Measurements from ENCODE around the gene DNAH17. TPM values are rescaled to one million over a fixed set of nuclear protein-coding genes. Genes with fewer than 3 reads are reported as not detected.

Gene DNAH17
- total RNA-seq, 1 experiment from 2014 or later: 0.23 TPM

- POLR2A ChIA-PET: no interaction called here
- CTCF ChIA-PET: no interaction called here
- DNase-seq: no peak
- Histone ChIP-seq H3K4me1 (no peaks in the 10 kb centered on the region), H3K27me3 (replicated peaks; ENCODE audit: control insufficient read depth, insufficient read depth, low read length) (no peaks in the 10 kb centered on the region; the same call in 1 of the 2 replicates), H3K9me3 (no peaks in the 10 kb centered on the region), H3K36me3 (ENCODE audit: control insufficient read depth, insufficient read depth, low read length) (no peaks in the 10 kb centered on the region), H3K4me3 (ENCODE audit: low read depth, low read length) (no peak overlapping the region)
- no TSS peak for BruUV-seq (replicated peaks)
- Mint-ChIP-seq H3K27me3 (ENCODE audit: insufficient read depth, unreplicated experiment) (peaks cover 8% of the 10 kb centered on the region), H3K4me3 (ENCODE audit: unreplicated experiment) (no peak overlapping the region), H3K9me3 (ENCODE audit: unreplicated experiment) (peaks cover 10% of the 10 kb centered on the region), H3K4me1 (ENCODE audit: low read depth, unreplicated experiment) (no peaks in the 10 kb centered on the region), H3K27ac (ENCODE audit: unreplicated experiment) (no peak overlapping the region), H3K36me3 (ENCODE audit: insufficient read depth, unreplicated experiment) (no peaks in the 10 kb centered on the region)
- TF ChIP-seq, protein P1, sequence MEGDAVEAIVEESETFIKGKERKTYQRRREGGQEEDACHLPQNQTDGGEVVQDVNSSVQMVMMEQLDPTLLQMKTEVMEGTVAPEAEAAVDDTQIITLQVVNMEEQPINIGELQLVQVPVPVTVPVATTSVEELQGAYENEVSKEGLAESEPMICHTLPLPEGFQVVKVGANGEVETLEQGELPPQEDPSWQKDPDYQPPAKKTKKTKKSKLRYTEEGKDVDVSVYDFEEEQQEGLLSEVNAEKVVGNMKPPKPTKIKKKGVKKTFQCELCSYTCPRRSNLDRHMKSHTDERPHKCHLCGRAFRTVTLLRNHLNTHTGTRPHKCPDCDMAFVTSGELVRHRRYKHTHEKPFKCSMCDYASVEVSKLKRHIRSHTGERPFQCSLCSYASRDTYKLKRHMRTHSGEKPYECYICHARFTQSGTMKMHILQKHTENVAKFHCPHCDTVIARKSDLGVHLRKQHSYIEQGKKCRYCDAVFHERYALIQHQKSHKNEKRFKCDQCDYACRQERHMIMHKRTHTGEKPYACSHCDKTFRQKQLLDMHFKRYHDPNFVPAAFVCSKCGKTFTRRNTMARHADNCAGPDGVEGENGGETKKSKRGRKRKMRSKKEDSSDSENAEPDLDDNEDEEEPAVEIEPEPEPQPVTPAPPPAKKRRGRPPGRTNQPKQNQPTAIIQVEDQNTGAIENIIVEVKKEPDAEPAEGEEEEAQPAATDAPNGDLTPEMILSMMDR (IDR thresholded peaks at IDR 0.05; ENCODE audit: insufficient read depth in 1 of 2, low read depth in 1 of 2, low read length in 1 of 2, severe bottlenecking in 1 of 2, unreplicated experiment in 1 of 2): no peak
- intact Hi-C loops (cut with micrococcal nuclease; ENCODE audit: unreplicated experiment): no loop called here
These were observed 62.7 kb downstream of the DNAH17 start for GRCh38 chr17:78514521-78514920.

DNA sequence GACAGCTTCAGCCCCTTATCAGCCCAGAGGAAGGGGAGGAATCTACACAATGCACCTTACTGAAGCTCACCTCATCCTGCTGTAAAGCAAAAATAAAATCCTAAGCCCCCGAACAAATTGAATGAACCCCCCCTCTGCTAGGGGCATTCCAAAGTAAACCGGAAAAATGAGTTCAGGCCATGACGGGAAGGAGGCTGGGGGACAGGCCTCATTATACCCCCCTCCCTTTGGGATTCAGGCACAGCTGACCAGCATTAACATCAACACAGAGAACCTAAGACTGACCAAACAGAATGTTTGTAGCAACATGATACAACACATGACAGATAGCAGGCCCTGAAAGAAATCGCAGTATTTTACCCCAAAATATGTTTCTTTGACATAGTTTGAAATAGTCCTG is 64.2 kb downstream of the DNAH17 start:
- no TSS peak for BruUV-seq (replicated peaks)
- CTCF ChIA-PET: no interaction called here

GRCh38 chr17:78510141-78511075 is 66.8 kb downstream of the DNAH17 start:
- intact Hi-C loops (cut with micrococcal nuclease; ENCODE audit: unreplicated experiment): no loop called here
- no peak for DNase-seq
- no peaks in the 10 kb centered on the region for H3K4me1 Mint-ChIP-seq (ENCODE audit: low read depth, unreplicated experiment)
- H3K4me3 Mint-ChIP-seq (ENCODE audit: unreplicated experiment): no peak overlapping the region
- Histone ChIP-seq H3K9me3 (no peaks in the 10 kb centered on the region), H3K4me1 (peaks cover 3% of the 10 kb centered on the region), H3K27me3 (replicated peaks; ENCODE audit: control insufficient read depth, insufficient read depth, low read length) (no peaks in the 10 kb centered on the region; the same call in none of the 2 replicates), H3K36me3 (ENCODE audit: control insufficient read depth, insufficient read depth, low read length) (no peaks in the 10 kb centered on the region), H3K4me3 (ENCODE audit: low read depth, low read length) (no peak overlapping the region)
- H3K36me3 Mint-ChIP-seq (ENCODE audit: insufficient read depth, unreplicated experiment): no peaks in the 10 kb centered on the region
- CTCF ChIA-PET: no interaction called here
- H3K27me3 Mint-ChIP-seq (ENCODE audit: insufficient read depth, unreplicated experiment): peaks cover 3% of the 10 kb centered on the region
- TF ChIP-seq, protein P1 (IDR thresholded peaks at IDR 0.05; ENCODE audit: insufficient read depth in 1 of 2, low read depth in 1 of 2, low read length in 1 of 2, severe bottlenecking in 1 of 2, unreplicated experiment in 1 of 2): no peak
- BruUV-seq (replicated peaks): no TSS peak
- POLR2A ChIA-PET: interaction anchor here (0.6 kb wide), 1 partner anchor 27 kb away, joined by 7 read pairs; no protein-coding TSS in a partner anchor
- no peaks in the 10 kb centered on the region for H3K9me3 Mint-ChIP-seq (ENCODE audit: unreplicated experiment)
- no peak overlapping the region for H3K27ac Mint-ChIP-seq (ENCODE audit: unreplicated experiment)

More for the DNA sequence above, 64.2 kb downstream of the DNAH17 start:
- H3K4me1 Mint-ChIP-seq (ENCODE audit: low read depth, unreplicated experiment): no peaks in the 10 kb centered on the region
- H3K4me3 Mint-ChIP-seq (ENCODE audit: unreplicated experiment): no peak overlapping the region
- Histone ChIP-seq H3K4me1 (no peaks in the 10 kb centered on the region), H3K9me3 (no peaks in the 10 kb centered on the region), H3K27me3 (replicated peaks; ENCODE audit: control insufficient read depth, insufficient read depth, low read length) (no peaks in the 10 kb centered on the region; the same call in none of the 2 replicates), H3K4me3 (ENCODE audit: low read depth, low read length) (no peak overlapping the region), H3K36me3 (ENCODE audit: control insufficient read depth, insufficient read depth, low read length) (no peaks in the 10 kb centered on the region)
- TF ChIP-seq, protein P1 (IDR thresholded peaks at IDR 0.05; ENCODE audit: insufficient read depth in 1 of 2, low read depth in 1 of 2, low read length in 1 of 2, severe bottlenecking in 1 of 2, unreplicated experiment in 1 of 2): no peak
- POLR2A ChIA-PET: no interaction called here
- peaks cover 6% of the 10 kb centered on the region for H3K27me3 Mint-ChIP-seq (ENCODE audit: insufficient read depth, unreplicated experiment)
- no peak for DNase-seq
- intact Hi-C loops (cut with micrococcal nuclease; ENCODE audit: unreplicated experiment): no loop called here
- H3K36me3 Mint-ChIP-seq (ENCODE audit: insufficient read depth, unreplicated experiment): no peaks in the 10 kb centered on the region
- peaks cover 4% of the 10 kb centered on the region for H3K9me3 Mint-ChIP-seq (ENCODE audit: unreplicated experiment)
- H3K27ac Mint-ChIP-seq (ENCODE audit: unreplicated experiment): no peak overlapping the region
